ENCODE measurements around the gene ADISSP.

DNA sequence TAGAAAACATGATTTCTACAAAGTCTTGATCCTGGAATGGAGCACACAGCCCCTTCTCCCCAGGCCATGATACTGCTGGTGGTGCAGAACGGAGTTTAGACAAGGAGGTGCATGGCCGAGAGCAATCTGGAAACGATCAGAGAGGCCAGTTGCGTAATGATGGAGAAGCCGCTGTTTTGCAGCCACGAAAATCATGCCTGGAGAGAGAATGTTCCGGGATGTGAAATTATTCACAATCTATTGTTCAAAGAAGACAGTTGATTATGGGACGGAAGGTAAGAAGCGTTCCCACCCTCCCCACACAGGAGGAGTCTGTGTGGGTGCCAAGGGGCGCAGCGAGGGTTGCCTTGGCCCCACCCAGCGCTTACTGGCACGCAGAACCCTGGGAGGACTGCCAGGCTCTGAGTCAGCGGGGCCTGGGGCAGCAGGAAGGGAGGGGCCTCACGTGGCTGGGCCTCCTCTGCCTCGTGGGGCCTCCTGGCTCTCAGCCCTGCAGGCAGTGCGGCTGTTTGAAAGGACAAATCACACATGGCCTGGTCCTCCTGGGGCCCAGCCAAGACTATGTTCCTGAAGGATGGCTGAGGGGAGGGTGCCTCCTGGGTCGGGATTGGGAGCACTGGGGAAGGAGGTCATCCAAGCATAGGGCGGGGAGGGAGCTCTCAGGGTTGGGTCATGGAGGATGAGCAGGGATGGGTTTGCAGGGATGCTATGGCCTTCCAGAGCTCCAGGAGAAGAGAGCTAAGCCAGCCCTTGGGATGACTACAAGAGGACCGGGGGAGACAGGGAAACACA lies 44.1 kb upstream of the ADISSP start:
- TF ChIP-seq POLR2AphosphoS5 (IDR thresholded peaks at IDR 0.05; ENCODE audit: low read depth) (no peak), EZH2 (IDR thresholded peaks at IDR 0.05; ENCODE audit: low read depth, unreplicated experiment) (no peak), EZH2phosphoT487 (IDR thresholded peaks at IDR 0.05; ENCODE audit: unreplicated experiment) (no peak), ZNF331 (CRISPR knock-in tag; IDR thresholded peaks at IDR 0.05; ENCODE audit: low read depth) (no peak), JUNB (IDR thresholded peaks at IDR 0.05; ENCODE audit: unreplicated experiment) (no peak), CREB1 (CRISPR knock-in tag; IDR thresholded peaks at IDR 0.05; ENCODE audit: low read depth) (no peak)
- TF ChIP-seq, protein P1, sequence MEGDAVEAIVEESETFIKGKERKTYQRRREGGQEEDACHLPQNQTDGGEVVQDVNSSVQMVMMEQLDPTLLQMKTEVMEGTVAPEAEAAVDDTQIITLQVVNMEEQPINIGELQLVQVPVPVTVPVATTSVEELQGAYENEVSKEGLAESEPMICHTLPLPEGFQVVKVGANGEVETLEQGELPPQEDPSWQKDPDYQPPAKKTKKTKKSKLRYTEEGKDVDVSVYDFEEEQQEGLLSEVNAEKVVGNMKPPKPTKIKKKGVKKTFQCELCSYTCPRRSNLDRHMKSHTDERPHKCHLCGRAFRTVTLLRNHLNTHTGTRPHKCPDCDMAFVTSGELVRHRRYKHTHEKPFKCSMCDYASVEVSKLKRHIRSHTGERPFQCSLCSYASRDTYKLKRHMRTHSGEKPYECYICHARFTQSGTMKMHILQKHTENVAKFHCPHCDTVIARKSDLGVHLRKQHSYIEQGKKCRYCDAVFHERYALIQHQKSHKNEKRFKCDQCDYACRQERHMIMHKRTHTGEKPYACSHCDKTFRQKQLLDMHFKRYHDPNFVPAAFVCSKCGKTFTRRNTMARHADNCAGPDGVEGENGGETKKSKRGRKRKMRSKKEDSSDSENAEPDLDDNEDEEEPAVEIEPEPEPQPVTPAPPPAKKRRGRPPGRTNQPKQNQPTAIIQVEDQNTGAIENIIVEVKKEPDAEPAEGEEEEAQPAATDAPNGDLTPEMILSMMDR (conservative IDR thresholded peaks at IDR 0.05; ENCODE audit: low read depth in 2 of 2), result no peak
- TF ChIP-seq, protein P2, sequence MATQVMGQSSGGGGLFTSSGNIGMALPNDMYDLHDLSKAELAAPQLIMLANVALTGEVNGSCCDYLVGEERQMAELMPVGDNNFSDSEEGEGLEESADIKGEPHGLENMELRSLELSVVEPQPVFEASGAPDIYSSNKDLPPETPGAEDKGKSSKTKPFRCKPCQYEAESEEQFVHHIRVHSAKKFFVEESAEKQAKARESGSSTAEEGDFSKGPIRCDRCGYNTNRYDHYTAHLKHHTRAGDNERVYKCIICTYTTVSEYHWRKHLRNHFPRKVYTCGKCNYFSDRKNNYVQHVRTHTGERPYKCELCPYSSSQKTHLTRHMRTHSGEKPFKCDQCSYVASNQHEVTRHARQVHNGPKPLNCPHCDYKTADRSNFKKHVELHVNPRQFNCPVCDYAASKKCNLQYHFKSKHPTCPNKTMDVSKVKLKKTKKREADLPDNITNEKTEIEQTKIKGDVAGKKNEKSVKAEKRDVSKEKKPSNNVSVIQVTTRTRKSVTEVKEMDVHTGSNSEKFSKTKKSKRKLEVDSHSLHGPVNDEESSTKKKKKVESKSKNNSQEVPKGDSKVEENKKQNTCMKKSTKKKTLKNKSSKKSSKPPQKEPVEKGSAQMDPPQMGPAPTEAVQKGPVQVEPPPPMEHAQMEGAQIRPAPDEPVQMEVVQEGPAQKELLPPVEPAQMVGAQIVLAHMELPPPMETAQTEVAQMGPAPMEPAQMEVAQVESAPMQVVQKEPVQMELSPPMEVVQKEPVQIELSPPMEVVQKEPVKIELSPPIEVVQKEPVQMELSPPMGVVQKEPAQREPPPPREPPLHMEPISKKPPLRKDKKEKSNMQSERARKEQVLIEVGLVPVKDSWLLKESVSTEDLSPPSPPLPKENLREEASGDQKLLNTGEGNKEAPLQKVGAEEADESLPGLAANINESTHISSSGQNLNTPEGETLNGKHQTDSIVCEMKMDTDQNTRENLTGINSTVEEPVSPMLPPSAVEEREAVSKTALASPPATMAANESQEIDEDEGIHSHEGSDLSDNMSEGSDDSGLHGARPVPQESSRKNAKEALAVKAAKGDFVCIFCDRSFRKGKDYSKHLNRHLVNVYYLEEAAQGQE (IDR thresholded peaks at IDR 0.05; ENCODE audit: unreplicated experiment), result no peak

Data from GM23338 (cell line).